Stromal cell of bone marrow (primary cell): Measurements from ENCODE around the gene CCDC88C.

Source experiments
- DNase-seq: peaks from one replicate; pipeline ENCODE4 v3.0.0-alpha.2; 2012; ENCODE audit warnings: low read depth

The CCDC88C gene

DNA sequence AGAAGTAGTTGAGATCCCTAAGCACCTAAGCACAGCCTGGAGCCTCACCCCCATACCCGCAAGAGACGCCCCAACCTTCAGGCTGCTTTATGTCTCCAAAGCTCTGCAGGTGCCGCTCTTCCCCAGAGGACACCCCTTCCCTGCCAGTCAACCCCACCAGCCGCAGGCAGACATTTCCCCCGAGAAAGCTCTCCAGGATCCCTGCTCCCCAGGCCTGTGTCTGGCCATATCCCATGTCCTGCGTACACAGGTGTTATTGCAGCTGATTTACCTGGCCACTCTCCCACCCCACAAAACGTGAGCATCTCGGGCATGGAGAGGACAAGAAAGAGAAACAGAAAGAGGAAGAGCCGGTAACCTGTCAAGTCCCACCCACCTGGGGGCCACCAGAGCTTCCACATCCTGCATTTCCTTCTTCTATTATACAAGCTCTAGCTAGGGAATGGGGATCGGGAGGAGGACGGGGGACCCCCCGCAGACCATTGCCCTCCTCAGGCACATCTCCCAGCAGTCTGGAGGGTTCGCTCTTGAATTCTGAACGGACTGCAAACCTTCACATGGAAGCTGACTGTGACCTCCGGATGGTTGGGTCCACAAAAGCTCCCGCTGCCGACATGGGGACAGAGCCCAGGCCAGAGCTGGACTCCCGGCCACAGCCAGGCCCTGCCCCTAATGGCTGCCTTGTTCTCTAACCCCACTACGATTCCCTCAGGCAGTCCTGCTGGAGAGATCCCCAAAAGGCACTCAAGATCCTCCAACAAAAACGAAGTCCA, 17.6 kb downstream of the CCDC88C start:
- no peak for DNase-seq

DNA sequence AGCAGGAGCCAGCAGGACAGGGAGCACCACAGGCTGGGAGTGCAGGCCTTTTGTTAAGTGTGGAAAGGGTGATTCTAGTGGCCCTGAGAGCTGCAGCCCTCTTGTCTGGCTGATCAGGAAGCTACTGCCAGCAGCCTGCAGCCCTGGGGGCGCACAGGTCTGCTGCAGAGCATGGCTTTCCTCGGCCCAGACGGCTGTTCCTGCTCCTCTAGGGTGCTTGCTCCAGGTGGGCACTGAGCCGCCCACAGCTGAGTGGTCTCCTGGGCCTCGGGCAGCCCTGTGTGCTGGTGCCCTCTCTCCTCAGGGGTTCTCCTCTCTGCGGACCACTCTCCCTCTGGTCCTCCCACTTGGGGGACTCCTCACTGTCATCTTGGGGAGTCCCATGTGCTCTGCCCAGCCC, 18.9 kb downstream of the CCDC88C start:
- no peak for DNase-seq

DNA sequence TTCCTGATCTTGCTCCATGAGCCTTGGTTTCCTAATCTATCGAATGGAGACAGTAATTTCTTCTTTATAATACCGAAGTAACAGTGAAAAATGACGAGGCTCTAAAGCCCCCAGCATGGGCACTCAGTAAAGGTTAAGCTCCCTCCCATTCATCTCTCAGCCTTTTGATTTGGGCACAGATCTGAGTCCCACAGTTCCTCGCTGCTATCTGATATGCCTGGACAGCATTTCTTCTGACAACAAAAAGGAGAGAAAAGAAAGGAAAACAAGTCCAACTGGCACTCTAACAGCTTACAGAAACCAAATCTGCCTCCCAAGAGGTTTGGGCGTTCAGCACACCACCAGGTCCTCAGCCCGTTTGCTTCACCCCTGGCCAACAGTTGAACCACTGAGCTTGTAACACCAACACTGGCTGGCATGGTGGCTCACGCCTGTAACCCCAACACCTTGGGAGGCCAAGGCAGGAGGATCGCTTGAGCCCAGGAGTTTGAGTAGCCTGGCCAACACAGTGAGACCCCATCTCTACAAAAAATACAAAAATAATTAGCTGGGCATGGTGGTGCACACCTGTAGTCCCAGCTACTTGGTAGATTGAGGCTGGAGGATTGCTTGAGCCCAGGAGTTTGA, 19.5 kb downstream of the CCDC88C start:
- DNase-seq = no peak

DNA sequence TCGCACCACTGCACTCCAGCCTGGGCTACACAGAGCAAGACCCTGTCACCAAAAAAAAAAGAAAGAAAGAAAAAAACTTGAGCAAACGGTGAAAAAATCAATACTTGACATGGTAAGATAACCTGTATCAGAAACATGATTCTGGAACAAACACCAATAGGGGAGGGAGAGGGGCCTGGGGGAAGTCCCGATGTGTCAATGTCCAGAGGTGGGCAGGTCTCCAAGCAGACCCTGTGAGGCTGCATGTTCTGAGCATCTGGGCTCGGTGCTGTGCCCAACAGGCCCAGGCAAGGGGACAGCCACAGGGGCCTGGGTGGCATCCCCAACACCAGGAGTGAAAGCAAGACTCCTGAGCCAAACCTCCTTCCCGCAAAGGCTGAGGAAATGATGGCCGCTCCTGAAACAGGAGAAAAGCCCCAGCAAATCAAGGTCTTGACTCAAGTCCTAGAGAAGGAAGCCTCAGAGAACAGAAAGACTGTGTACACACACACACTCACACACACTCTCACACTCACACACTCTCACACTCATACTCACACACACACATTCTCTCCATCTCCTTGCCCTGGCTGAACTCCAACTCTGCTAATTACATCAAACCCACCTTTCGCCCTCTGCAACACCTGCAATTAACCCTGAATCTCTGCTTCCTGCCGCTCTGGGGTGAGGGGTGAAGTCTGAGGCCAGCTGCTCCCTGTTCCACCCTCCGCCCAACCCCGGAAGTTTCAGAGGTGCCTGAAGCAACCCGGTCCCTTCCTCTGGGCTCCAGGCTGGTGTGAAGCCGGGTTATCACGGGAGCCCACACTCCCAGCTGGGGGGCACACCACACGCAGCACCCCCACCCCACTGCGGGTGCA, 20.4 kb downstream of the CCDC88C start:
- no peak for DNase-seq

DNA sequence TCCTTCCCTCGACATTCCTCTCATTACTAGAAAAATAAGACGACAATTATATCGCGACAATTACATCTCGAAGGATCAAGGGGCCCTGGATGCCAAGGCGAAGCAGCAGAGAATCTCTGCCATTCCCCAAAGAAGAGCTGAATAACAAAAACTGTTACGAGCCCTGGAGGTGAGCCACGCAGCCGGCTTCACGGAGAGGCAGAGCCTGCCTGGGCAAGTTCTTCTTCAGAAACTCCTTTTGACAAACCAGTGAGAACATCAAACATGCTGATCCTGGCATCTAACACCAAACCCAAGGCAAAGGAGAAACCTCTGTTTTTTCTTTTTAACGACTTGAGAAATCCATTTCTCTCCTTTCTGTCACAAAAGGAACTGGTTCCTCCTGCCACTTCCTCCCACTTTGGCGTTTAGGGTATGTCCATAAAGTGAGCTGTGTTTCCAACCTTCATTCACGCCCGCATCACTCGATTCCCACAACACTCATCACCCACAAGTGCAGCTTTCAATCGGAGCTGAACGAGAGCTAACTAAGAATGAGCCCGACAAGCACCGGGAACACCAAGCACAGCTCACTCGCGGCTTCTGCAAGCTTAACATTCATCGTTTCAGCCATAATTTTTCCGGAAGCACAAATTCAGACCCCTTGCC, 21.5 kb downstream of the CCDC88C start:
- no peak for DNase-seq

DNA sequence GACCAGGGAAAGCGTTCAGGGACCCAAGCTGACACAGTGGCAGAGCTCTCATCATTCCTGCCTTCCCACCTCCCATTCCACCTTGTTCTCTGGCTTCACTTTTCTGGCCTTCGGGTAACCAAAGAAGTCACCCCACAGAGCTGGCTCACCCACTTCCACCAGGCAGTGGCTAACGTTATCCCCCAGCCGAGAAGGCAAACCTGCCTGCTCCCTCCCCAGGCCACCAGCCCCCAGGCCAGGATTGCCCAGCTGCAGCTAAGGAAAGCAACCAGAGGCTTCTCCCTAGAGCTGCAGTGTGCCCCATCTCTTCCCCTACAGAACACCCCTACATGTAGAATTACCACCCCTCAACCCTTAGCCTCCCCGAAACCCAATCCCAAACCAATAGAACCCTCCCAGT, 22.2 kb downstream of the CCDC88C start:
- no peak for DNase-seq

DNA sequence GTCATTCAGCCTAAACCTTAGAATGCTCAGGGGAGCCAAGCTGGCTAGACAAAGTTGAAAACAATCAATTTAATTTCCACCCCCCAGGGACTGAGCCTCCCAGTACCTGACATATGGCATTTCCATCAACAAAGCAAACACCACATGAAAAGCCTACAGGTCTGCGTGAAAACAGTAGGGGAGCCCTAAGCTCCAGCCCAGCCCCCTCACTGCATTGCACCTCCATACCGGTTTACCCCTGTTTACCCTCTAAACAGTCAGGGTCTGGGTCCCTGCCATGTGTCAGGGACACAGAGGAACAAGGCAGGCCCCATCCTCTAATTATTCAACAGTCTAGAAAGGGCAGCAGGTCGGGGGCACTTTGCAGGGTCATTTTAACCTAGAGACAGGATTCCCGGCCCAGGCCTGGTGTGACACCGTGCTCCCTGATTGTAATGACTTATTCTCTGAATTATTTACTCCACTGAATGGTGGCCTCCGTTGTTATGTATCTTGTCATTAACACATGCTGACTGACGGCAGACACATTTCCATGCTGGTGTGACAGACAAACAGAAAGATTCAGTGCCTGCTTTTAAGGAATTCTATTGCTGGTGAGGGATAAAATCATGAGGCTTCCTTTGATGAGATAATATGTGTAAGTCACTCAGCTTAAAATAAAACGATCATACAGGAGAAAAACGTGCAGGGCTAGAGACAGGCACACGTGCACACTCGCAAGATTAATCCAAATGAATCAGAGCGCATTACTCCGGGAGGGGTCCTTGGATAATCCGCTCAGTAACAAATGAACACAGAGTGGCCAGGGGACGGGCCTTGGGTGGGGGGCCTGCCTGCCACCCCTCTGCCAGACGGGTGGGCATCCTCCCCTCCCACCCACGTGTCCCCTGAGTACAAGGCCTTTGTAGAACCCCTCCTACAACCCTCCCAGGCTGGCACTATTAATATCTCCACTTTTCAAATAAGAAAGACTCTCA, 23.2 kb downstream of the CCDC88C start:
- DNase-seq = no peak

DNA sequence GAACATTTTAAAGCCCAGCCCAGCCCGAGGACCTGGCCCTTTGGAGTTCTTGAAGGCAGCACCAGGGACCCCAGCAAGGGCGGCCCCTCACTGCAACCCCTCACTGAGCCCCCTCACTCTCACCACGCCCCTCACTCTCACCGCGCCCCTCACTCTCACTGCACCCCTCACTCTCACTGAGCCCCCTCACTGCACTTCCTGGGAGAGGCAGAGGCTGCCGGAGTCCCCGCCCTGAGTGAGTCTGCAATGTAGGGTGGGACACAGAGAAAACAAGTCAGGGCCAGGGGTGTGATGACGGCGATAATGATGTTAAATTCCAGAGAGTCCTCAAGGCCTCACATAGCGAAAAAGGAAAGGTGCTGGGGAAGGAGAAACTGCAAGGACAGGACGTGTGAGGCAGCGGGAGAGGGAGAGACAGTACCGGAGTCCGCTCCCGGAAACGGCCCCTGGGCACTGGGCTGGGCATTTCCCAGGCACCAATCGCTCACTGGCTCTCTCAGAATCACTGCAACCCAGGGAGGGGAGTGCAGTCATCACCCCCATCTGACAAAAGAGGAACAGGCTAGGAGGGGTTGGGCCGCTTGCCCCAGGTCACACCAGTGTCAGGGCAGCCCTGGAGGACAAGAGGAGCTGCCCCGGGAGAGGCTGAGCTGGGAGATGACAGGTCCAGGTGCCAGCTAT, 24.9 kb downstream of the CCDC88C start:
- no peak for DNase-seq

DNA sequence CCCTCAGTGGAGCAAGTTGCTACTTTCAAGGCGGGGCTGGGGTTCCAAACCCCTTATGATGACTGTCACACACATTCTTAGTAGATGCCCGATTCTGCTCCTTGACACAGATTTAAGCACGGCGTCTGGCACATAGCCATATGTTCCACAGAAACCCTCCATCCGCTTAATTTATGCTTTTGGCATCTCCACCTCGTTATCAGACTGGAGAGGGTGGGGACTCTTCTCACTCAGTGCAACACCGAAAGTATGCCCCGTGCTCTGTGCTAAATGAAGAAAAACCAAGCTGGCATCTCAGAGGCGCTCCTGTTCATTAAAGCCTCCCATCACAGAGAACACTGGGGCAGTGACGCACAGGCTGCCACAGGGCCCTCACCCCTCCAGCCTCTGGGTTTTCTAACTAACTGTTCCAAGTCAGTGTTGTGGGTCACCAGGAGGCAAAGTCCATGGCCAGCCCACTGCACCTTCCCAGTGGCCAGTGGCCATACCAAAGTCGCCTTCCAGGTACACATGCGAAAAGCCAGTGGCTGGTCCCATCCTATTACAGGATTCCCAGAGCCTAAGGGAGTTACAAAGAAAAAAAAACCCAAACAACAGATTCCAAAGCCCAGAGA, 27.3 kb downstream of the CCDC88C start:
- no peak for DNase-seq

DNA sequence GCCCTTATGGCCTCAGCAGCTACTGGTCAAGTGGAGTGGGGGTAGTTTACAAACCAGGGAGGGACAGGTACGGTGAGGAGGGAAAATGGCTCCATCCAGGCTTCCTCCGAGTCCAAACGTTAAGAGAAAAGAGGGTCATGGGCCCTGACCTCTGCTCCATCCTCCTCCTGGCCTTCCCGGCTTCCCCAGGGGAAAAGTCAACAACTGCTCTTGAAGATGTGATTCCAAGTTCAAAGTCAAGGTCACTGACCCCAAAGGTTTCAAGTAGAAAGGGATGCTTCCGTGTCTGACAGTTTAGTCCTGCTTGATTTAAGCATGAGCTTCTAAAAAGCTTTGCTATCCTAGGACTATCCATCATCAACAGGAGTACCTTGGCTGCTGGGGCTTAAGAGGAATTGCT, 28.5 kb downstream of the CCDC88C start:
- no peak for DNase-seq

DNA sequence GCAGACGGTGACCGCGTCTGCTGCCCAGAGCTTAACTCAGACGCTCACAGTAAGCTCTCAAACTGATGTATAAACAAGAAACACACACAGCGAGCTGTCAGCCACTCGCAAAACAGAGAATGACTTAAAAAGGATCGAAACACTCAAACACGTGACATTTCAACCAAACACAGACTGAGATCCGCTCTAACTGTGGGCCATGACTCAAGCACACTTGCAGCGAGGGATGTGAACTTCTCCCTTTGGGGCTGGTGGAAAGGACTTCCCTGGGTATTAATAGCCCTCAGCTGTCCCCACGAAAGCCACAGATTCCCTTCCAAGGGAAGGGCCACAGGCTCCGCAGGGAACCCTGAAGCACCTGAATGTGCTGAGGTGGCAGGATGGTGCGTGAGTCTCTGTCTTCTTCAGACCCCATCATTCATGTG, 29.1 kb downstream of the CCDC88C start:
- DNase-seq = no peak

DNA sequence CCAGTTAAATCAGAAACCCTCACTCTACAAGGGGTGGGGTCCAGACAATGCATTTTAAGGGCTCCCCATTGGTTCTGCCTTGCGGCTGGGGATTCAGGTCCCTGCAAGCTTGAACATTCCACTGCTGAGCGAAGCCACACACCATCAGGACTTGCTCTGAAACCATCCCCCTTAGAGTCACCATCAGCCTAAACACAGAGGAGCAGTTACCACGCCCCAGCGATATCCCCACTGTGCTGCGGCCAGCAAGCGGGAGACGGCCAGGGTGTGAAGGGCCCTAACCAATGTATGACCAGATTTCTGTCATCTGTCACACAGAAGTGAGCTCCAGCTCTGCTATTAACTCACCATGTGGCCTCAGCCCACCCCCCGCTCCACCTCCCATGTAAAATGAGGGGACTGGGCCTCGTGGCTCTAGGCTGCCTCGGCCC, 29.7 kb downstream of the CCDC88C start:
- DNase-seq = no peak

DNA sequence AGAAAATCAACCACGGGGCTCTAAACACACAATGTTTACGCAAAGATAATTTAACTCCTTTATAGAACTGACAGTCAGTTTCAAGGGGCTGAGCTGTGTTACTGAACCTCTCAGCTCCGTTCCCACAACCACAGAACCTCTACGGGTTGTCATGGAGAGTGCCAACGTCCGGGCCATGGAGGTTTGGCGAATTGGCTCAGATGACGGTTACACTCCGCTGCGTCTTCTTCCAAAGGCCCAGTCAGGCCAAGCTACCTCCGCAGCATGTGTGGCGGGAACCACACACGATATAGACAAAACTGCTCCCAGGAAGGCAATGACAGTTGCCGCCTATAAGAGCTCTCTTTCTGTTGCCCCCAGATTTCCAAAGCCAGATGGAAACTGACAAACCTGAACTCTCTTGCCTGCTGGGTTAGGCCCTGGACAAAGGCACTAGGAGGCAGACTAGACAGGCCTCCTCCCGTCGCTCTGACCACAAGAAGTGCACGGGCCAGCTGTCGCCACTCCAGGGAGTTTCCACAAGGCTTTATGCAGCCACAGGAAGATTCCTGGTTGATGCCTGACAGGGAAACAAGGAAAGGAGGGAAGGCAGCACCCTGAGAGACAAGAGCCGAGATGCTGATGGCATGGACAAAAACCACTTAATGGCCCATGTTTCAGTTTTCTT, 30.3 kb downstream of the CCDC88C start:
- DNase-seq = no peak

DNA sequence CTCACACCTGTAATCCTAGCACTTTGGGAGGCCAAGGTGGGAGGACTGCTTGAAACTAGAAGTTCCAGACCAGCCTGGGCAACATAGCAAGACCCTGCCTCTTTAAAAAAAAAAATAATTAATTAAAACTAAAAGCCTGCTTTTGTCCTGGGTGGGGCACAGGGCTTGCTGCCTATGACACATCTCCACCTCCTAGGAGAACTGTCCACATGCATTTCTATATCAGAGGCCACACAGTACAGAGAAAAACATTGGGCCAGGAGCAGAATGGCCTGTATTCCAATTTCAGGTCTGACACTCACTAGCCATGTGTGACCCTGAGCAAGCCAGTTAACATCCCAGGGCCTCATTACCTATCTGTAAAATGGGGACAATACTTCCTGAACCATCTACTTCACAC, 31.9 kb downstream of the CCDC88C start:
- no peak for DNase-seq

DNA sequence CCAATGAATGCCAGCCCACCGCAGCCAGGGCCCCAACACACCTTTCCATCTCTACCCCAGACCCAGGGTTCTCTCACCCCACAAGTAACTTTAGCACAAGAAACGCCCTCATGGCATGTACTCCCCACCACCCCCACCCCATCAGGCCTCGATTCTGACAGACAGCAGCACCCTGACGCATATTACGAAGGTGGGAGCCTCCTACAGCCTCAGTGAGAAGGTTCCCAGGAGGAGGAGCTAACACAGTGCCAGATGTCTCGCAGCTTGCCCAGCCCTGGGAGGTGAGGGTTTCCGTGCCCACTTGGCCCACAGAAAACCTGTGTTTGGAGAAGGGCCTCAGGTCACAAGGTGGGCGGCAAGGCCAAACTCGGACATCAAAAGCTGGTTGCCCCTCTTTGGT, 32.4 kb downstream of the CCDC88C start:
- DNase-seq = no peak

DNA sequence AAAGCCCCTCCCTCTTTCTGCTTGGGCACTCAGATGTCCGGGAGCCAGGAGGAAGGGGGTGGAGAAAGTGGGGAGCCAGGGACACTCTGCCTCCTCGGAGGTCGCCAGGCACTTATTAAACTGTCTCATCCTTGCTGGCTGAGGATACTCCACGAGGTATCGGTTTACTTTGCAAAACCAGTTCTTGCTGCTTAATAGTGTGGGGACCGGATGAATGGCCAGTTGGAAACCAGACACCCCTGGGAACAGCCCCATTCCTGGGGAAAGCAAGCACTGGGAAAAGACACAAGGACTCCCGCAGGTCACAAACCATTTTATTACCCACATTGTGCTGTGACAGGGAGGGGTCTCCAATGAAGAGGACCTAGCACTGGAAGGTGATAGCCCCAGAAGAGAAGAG, 34.2 kb downstream of the CCDC88C start:
- DNase-seq = no peak

DNA sequence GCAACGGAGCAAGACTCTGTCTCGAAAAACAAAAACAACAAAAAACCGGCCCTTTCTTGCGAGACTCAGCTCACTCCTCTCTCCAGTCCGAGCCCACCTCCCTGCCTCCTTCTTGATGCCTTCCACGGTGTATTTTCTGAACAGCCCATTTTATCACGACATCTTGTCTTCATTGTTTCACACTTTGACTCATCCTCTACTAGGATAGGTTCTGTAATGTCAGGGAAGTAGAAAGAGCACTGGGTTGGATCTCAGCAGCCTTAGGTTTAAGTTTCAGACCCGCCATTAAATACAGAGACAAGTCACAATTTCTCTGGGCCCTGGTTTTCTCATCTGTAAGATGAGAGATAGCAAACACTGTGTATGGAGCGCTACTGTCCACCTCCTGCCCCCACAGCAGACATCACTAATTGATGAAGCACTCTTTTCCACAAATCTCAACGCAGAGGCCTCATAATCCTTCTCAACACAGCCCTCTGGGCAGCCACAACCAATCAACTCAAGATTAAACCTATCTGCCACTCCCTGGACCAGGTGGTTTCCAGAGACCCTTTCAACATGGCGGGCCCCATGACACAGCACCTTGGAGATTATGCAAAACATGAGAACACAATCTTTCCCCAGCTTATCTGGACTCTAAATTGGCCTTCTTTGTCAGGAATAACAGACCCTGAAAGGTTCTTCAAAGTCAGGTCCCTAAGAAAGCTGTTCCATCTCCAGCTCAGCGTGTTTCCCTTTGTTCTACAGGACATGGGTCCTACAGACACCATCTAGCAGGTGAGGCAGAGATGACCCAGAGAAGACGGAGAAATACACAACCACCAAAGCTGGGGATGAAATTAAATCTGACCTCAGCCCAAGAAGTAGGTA, 35.6 kb downstream of the CCDC88C start:
- DNase-seq = no peak

DNA sequence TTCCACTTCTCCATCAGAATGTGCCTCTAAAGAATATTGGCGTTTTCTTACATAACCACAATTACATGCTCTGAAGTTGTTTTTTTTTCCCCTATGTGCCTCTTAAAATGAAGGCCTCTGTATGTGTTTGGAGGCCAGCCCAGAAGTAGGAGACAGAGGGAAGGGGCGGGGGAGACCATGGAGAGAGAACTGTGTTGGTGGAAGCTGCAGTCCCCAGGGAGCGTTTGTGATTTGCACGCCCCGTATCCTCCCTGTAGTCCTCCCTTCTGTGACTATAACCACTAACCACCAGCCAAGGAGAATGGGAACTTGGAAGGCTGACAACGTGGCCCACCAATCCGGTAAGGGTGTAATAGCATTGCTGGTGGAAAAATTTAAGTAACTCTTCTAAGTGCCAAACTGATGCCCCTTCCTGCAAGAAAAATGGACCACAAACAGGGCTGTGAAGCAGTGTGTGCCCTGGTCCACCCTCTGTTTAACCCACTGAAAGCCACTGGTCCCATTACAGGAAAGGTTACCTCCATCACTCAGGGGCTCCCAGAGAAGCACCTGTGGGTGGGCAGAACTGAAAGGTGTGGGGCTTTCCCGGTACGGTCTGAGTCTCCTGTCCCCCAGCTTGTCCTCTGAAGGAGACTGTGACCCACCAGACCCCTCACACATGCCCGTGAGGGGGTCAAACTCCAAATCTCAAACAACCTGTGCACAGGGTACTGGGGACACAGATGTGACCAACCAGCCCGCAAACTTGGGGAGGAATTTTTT, 36.8 kb downstream of the CCDC88C start:
- DNase-seq = no peak
